NB4 (cell line): ENCODE measurements around the gene KCNIP4.

ENCODE experiments used
- CTCF ChIP-seq: IDR thresholded peaks from one replicate; pipeline ENCODE4 v1.5.1; 2012; ENCODE audit warnings: low read depth, low read length
- POLR2A ChIP-seq: IDR thresholded peaks from 2 replicates; pipeline ENCODE4 v1.6.1; 2011; ENCODE audit warnings: mild to moderate bottlenecking; ENCODE audit not compliant: insufficient read length; ENCODE audit errors: extremely low read depth

- TF ChIP-seq CTCF (no peak), POLR2A (no peak)
Observed at GRCh38 chr4:21677173-21677572, 271.4 kb downstream of the KCNIP4 start.
